Measurements from ENCODE around the gene TIAM2.
"Not testable (repeated sequence)": the region's sequence is repeated elsewhere in the genome, so short reads cannot be mapped to it uniquely, and the experiment has no call there.

The TIAM2 gene

DNA sequence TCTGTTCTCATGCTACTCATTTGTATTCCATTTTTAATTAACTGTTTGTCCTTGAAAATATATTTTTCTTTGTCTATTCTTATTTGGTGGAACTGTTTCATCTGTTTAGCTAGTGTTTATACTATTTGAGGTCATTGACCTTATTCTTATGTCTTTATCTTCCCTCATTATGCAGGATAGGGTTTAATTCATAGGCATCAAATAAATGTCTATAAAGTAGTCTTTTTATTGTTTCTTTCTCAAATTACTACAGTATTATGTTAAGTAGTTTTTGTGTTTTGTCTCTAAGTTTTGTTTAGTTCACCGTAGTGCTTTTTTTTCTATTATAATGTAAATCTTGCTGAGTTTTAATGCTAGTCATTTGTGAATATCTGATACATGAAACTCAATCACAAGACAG, 19.0 kb downstream of the TIAM2 start:
- no peak for DNase-seq (ENCODE audit: extremely low spot score)
- TF ChIP-seq ELF4 (IDR thresholded peaks at IDR 0.05), result no peak
- no peak for TF ChIP-seq SUZ12 (IDR thresholded peaks at IDR 0.05)
- TF ChIP-seq TARDBP (IDR thresholded peaks at IDR 0.05), result no peak
- TF ChIP-seq, protein P1, sequence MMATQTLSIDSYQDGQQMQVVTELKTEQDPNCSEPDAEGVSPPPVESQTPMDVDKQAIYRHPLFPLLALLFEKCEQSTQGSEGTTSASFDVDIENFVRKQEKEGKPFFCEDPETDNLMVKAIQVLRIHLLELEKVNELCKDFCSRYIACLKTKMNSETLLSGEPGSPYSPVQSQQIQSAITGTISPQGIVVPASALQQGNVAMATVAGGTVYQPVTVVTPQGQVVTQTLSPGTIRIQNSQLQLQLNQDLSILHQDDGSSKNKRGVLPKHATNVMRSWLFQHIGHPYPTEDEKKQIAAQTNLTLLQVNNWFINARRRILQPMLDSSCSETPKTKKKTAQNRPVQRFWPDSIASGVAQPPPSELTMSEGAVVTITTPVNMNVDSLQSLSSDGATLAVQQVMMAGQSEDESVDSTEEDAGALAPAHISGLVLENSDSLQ (IDR thresholded peaks at IDR 0.05), result peak; percentile 10; the same call in 1 of the 2 replicates
- ChIA-PET CTCF (interaction anchor here (1.0 kb wide), 1 partner anchor 22 kb away, joined by 4 read pairs; no protein-coding TSS in a partner anchor), POLR2A (no interaction called here)

DNA sequence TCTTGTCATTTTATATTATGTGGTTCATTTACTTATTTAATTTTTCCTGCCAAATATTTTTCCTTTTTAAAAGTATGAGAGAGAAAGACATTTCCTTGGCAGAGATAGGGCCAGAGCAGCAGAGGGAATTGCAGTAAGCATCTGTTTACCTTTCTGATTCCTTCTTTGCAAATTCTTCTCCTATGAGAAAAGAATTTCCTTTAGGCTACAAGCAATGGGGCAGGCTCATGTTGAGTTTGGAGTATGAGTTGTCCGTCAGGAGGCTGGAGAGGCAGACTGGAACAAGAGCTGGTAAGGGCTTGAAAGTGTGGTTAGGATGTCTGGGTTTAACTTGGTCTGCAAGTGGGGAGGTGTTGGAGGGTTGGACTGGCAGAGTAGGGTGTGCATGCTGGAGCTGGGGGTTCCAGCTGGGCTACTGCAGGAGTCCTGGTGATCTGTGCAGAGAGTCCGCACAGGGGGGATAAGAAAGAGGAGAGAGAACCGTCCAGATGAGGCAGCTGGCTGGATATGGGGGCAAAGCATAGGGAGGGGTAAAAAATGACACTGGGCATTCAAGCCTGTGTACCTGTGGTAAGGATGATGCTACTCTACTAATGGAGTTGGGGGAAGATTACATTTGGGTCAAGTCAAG, 19.7 kb downstream of the TIAM2 start:
- TF ChIP-seq L3MBTL2 (conservative IDR thresholded peaks at IDR 0.05), result no peak
- no peak for TF ChIP-seq BHLHE40 (IDR thresholded peaks at IDR 0.05; ENCODE audit: borderline replicate concordance)
- TF ChIP-seq, protein P1 (IDR thresholded peaks at IDR 0.05), result no peak
- no peak for TF ChIP-seq ELF4 (IDR thresholded peaks at IDR 0.05)
- no peak for TF ChIP-seq CTBP1 (IDR thresholded peaks at IDR 0.05; ENCODE audit: borderline replicate concordance)
- no peak for TF ChIP-seq SP1 (IDR thresholded peaks at IDR 0.05)
- TF ChIP-seq FOXK2 (IDR thresholded peaks at IDR 0.05), result no peak
- no peak for TF ChIP-seq NFRKB (IDR thresholded peaks at IDR 0.05)
- TF ChIP-seq FOXA1 (IDR thresholded peaks at IDR 0.05), result no peak
- no peak for TF ChIP-seq HDGF (IDR thresholded peaks at IDR 0.05; ENCODE audit: borderline replicate concordance)
- TF ChIP-seq TARDBP (IDR thresholded peaks at IDR 0.05), result no peak
- no peak for TF ChIP-seq LEF1 (IDR thresholded peaks at IDR 0.05; ENCODE audit: borderline replicate concordance)
- no peak for TF ChIP-seq ZNF384 (IDR thresholded peaks at IDR 0.05)
- no peak for TF ChIP-seq ARNT (IDR thresholded peaks at IDR 0.05)
- TF ChIP-seq FOXM1 (IDR thresholded peaks at IDR 0.05; ENCODE audit: borderline replicate concordance), result no peak
- ChIA-PET CTCF (interaction anchor here (0.6 kb wide), 1 partner anchor 10 kb away, joined by 3 read pairs; no protein-coding TSS in a partner anchor), POLR2A (no interaction called here)
- DNase-seq (ENCODE audit: extremely low spot score), result no peak

DNA sequence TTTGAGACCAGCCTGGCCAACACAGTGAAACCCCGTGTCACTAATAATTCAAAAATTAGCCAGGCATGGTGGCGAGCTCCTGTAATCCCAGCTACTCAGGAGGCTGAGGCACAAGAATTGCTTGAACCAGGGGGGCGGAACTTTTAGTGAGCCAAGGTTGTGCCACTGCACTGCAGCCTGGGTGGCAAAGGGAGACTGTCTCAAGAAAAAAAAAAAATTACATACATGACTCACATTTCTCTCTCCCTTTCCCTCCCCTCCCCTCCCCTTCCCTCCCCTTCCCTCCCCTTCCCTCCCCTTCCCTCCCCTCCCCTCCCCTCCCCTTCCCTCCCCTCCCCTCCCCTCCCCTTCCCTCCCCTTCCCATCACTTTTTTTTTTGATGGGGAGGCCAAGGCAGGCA, 23.3 kb downstream of the TIAM2 start:
- CTCF ChIA-PET; DNase-seq (ENCODE audit: extremely low spot score); POLR2A ChIA-PET: not testable (repeated sequence)

DNA sequence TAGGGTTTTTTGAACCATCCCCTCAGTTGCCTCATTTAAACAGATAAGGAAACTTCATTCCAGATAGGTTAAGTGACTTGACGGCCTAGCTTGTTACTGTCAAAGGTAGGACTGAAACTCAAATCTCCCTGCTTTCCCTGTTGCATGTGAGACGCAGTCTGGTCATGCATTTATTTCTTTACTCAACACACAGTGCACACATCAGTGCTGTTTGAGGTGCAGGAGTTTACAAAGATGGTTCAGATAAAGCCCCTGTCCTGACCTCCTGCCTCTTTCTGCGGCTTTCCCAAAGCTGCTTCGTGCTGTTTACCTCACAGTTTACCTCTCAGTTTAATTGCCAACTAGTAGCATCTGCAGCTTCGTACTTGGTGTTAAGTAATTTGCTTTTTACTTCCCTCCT, 26.6 kb downstream of the TIAM2 start:
- ChIA-PET CTCF (interaction anchor here (1.1 kb wide), 1 partner anchor 47 kb away, joined by 3 read pairs; no protein-coding TSS in a partner anchor), POLR2A (no interaction called here)
- no peak for DNase-seq (ENCODE audit: extremely low spot score)
- TF ChIP-seq BHLHE40 (IDR thresholded peaks at IDR 0.05; ENCODE audit: borderline replicate concordance), result no peak
- TF ChIP-seq CTBP1 (IDR thresholded peaks at IDR 0.05; ENCODE audit: borderline replicate concordance), result no peak
- TF ChIP-seq SUZ12 (IDR thresholded peaks at IDR 0.05), result no peak
- no peak for TF ChIP-seq FOXK2 (IDR thresholded peaks at IDR 0.05)
- no peak for TF ChIP-seq FOXM1 (IDR thresholded peaks at IDR 0.05; ENCODE audit: borderline replicate concordance)
- no peak for TF ChIP-seq TARDBP (IDR thresholded peaks at IDR 0.05)
- TF ChIP-seq L3MBTL2 (conservative IDR thresholded peaks at IDR 0.05), result no peak
- no peak for TF ChIP-seq NFRKB (IDR thresholded peaks at IDR 0.05)
- no peak for TF ChIP-seq SP1 (IDR thresholded peaks at IDR 0.05)
- no peak for TF ChIP-seq ELF4 (IDR thresholded peaks at IDR 0.05)
- TF ChIP-seq, protein P1 (IDR thresholded peaks at IDR 0.05), result no peak
- TF ChIP-seq ZNF384 (IDR thresholded peaks at IDR 0.05), result no peak
- TF ChIP-seq HDGF (IDR thresholded peaks at IDR 0.05; ENCODE audit: borderline replicate concordance), result no peak
- no peak for TF ChIP-seq LEF1 (IDR thresholded peaks at IDR 0.05; ENCODE audit: borderline replicate concordance)
- no peak for TF ChIP-seq FOXA1 (IDR thresholded peaks at IDR 0.05)
- no peak for TF ChIP-seq ARNT (IDR thresholded peaks at IDR 0.05)

DNA sequence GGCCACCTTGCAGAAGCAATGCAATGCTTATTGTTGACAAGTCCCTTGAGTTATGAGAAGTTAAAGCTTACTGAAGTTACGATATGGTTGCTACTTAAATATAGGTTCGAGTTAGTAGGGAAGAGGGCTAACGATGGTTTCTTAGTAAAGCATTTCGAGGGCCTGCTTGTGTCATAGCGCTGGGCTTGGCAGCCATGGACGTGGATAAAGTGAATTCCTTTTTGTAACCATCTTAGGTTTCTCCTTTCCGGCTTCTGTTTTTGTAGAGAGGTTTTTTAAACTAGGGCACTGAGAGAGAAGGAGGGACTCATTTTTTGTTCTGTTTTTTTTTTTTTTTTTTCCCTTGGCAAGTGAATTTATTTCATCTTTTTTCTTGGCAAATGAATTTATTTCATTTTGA, 27.6 kb downstream of the TIAM2 start:
- TF ChIP-seq L3MBTL2 (conservative IDR thresholded peaks at IDR 0.05) (no peak), ZNF384 (IDR thresholded peaks at IDR 0.05) (no peak), SP1 (IDR thresholded peaks at IDR 0.05) (no peak), FOXK2 (IDR thresholded peaks at IDR 0.05) (no peak), BHLHE40 (IDR thresholded peaks at IDR 0.05; ENCODE audit: borderline replicate concordance) (no peak), HDGF (IDR thresholded peaks at IDR 0.05; ENCODE audit: borderline replicate concordance) (no peak), SUZ12 (IDR thresholded peaks at IDR 0.05) (no peak), CTBP1 (IDR thresholded peaks at IDR 0.05; ENCODE audit: borderline replicate concordance) (no peak), LEF1 (IDR thresholded peaks at IDR 0.05; ENCODE audit: borderline replicate concordance) (no peak), ARNT (IDR thresholded peaks at IDR 0.05) (no peak), NFRKB (IDR thresholded peaks at IDR 0.05) (no peak), TARDBP (IDR thresholded peaks at IDR 0.05) (no peak), ELF4 (IDR thresholded peaks at IDR 0.05) (no peak), FOXM1 (IDR thresholded peaks at IDR 0.05; ENCODE audit: borderline replicate concordance) (no peak)
- TF ChIP-seq, protein P1 (IDR thresholded peaks at IDR 0.05), result no peak

DNA sequence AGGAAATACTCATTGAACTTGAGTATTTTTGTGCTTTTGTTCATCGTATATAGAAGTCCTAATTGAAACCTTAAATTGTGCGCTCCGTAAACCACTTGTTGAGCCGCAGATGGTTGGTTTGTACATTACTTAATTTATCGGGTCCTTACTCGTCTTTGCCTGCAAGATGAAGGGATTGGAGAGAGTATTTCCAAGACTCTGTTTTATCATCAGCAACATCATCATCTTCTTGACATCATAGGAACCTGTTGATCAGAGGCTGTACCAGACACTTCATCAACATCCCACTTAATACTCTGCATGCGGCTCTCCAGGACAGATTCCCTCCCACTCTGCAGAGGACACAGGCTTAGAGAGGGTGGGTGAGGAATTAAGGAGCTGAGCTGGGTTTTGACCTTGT, 28.6 kb downstream of the TIAM2 start:
- POLR2A ChIA-PET, result no interaction called here
- CTCF ChIA-PET, result no interaction called here
- TF ChIP-seq ZNF384 (IDR thresholded peaks at IDR 0.05) (no peak), HDGF (IDR thresholded peaks at IDR 0.05; ENCODE audit: borderline replicate concordance) (no peak), FOXA1 (IDR thresholded peaks at IDR 0.05) (no peak), NFRKB (IDR thresholded peaks at IDR 0.05) (no peak), ELF4 (IDR thresholded peaks at IDR 0.05) (no peak), CTBP1 (IDR thresholded peaks at IDR 0.05; ENCODE audit: borderline replicate concordance) (no peak), BHLHE40 (IDR thresholded peaks at IDR 0.05; ENCODE audit: borderline replicate concordance) (no peak), SP1 (IDR thresholded peaks at IDR 0.05) (no peak), SUZ12 (IDR thresholded peaks at IDR 0.05) (no peak), LEF1 (IDR thresholded peaks at IDR 0.05; ENCODE audit: borderline replicate concordance) (no peak)
- TF ChIP-seq, protein P1 (IDR thresholded peaks at IDR 0.05), result no peak
- no peak for DNase-seq (ENCODE audit: extremely low spot score)

More for the DNA sequence above, 27.6 kb downstream of the TIAM2 start:
- no peak for DNase-seq (ENCODE audit: extremely low spot score)
- ChIA-PET CTCF (interaction anchor here (1.1 kb wide), 1 partner anchor 46 kb away, joined by 3 read pairs; no protein-coding TSS in a partner anchor), POLR2A (no interaction called here)

Measured in HEK293T (cell line).